Astrocyte of the spinal cord (primary cell): ENCODE data around the gene ZNHIT2.
"Not testable (repeated sequence)": the region's sequence is repeated elsewhere in the genome, so short reads cannot be mapped to it uniquely, and the experiment has no call there.

Experiments used
- DNase-seq: peaks from one replicate; pipeline ENCODE4 v3.0.0; 2011; ENCODE audit warnings: low read depth, low spot score
- H3K4me3 ChIP-seq: 2 replicates; pipeline ENCODE4 v1.5.1; 2011; ENCODE audit warnings: low read depth, mild to moderate bottlenecking, low read length, moderate library complexity
- CTCF ChIP-seq: IDR thresholded peaks from 2 replicates; pipeline ENCODE4 v1.5.1; 2012; ENCODE audit warnings: low read depth, mild to moderate bottlenecking, low read length, inconsistent platforms
- in situ Hi-C: cut with HindIII; loops from 2 replicates; pipeline ENCODE4 v1.10.0; 2017; ENCODE audit warnings: low sequenced_read_pairs

The ZNHIT2 gene

DNA sequence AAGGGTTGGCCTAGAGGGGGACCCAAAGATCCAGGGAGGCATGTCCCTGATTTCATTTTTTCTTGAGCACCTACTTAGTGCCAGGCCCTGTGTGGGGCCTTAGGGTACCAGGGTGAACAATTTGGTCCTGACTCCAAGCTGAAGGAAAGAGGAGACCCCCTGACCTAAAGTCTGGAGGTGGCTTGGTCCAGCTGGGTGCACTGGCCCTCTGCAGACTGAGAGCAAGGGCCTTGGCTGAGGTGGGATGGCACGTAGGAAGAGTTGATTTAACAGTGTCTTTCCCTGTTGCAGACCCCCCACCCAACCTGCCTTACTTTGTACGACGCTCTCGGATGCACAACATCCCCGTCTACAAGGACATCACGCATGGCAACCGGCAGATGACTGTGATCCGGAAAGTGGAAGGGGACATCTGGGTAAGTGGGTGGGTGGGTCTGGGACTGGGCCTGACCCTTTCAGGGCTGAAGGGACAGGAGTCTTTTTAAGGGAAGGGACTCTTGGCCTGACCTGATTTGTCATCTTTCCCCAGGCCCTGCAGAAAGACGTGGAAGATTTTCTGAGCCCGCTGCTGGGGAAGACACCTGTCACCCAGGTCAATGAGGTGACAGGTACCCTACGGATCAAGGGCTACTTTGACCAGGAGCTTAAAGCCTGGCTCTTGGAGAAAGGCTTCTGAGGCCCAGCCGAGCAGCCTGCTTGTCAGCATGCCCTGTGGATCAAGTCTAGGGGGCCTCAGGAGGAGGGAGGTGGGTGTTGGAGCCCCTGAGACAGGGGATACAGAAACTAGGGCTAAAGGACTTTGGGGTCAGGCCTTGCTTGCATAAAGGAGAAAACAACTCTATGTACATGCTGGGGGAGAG lies 7.9 kb upstream of the ZNHIT2 start:
- no peak for TF ChIP-seq CTCF
- in situ Hi-C loops = no loop called here
- no peak for DNase-seq
- no peak overlapping the region for H3K4me3 ChIP-seq

DNA sequence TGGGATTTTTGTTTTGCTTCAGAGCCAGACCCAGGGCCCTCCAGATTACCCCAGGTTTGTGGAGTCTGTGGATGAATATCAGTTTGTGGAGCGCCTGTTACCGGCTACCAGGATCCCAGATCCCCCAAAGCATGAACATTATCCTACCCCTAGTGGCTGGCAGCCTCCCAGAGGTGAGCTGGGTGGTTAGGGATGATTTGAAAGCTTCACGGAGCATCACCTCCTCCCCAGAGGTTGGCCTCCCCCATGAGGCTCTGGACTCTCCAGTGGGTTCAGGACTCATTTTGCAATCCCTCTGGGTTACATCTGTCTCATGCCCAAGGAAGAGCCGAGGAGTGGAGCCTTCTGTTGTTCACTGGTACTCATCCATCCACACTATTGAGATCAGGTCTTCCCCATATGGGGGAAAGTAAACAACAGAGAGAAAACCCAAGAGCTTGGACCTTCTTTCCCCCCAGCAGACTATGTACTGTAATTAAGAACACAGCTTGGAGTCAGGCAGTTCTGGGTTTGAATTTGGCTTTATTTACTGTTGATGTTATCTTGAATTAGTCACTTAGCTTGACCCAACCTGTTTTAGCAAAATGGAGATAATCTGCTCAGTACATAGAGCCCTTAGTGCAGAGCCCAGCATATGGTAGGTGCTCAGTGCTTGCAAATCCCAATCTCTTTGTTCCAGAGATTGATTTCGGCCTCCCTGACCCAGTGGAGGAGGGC lies 7.1 kb upstream of the ZNHIT2 start:
- TF ChIP-seq CTCF = no peak
- in situ Hi-C loops = no loop called here
- no peak overlapping the region for H3K4me3 ChIP-seq
- no peak for DNase-seq

GRCh38 chr11:65121865-65122696 lies 4.6 kb upstream of the ZNHIT2 start, which contains the start of the genes FAU and MRPL49:
FAU (minus strand) TSS chr11:65122134; CDS start chr11:65121813, 321 bp downstream.
MRPL49 (plus strand) TSS chr11:65122321; CDS start chr11:65122347, 26 bp downstream.
- in situ Hi-C loops = no loop called here
- peak within 1 kb of the TSS; percentile 99 for H3K4me3 ChIP-seq
- no peak for TF ChIP-seq CTCF
- DNase-seq = peak; percentile 97

- H3K4me3 ChIP-seq = peak overlapping the region; percentile 99
- no peak for TF ChIP-seq CTCF
- in situ Hi-C loops = no loop called here
- DNase-seq = no peak
Measured at GRCh38 chr11:65121447-65121864, 4.0 kb upstream of the ZNHIT2 start.

GRCh38 chr11:65120831-65121230 lies 3.3 kb upstream of the ZNHIT2 start:
- in situ Hi-C loops = no loop called here
- no peak for TF ChIP-seq CTCF
- DNase-seq = no peak
- H3K4me3 ChIP-seq = peak overlapping the region; percentile 99

GRCh38 chr11:65119670-65119995 lies 2.1 kb upstream of the ZNHIT2 start:
- no peak for DNase-seq
- in situ Hi-C loops = no loop called here
- H3K4me3 ChIP-seq = no peak overlapping the region
- TF ChIP-seq CTCF = no peak

DNA sequence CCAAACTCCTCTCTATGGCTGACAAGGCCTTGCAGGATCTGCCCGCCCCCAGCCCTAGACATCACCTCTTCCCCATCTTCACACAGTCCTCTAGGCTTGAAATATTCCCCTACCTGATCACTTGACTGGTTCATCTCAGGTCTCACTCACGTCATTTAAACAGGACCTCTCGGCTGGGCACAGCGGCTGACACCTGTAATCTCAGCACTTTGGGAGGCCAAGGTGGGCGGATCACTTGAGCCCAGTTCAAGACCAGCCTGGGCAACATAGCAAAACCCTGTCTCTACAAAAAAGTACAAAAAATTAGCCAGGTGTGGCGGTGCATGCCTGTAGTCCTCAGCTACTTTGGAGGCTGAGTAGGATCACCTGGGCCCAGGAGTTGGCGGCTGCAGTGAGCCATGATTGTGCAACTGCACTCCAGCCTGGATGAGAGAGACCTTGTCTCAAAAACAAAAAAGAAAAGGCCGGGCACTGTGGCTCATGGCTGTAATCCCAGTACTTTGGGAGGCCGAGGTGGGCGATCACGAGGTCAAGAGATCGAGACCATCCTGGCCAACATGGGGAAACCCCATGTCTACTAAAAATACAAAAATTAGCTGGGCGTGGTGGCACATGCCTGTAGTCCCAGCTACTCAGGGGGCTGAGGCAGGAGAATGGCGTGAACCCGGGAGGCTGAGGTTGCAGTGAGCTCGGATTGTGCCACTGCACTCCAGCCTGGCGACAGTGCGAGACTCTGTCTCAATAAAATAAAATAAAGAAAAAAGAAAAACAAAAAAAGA lies 1.6 kb upstream of the ZNHIT2 start:
- DNase-seq, H3K4me3 ChIP-seq, in situ Hi-C loops: not testable (repeated sequence)
